Natural killer cell (primary cell): ENCODE data around the gene TMEM129. TPM values are rescaled to one million over a fixed set of nuclear protein-coding genes. Genes with fewer than 3 reads are reported as not detected.

ENCODE experiments used
- ATAC-seq, 3 donors: fragments of 150-1000 bp in 2 of 3; fragments of 200-7000 bp in 1 of 3; cut with Tn5 transposase; 1 replicate in 1 of 3; 2 replicates in 2 of 3; pipeline ENCODE4 v1.10.0; 2021; ENCODE audit warnings: mild to moderate bottlenecking in 2 of 3, moderate library complexity in 2 of 3
- DNase-seq, 2 donors: peaks; one replicate each; pipeline versions ENCODE4 v3.0.0 to v3.0.0-alpha.2; 2013 to 2021; ENCODE audit warnings: mixed read lengths in 1 of 2
- H3K27ac ChIP-seq: one replicate; pipeline ENCODE4 v1.5.1; 2013; ENCODE audit warnings: mild to moderate bottlenecking, low read length
- H3K27me3 ChIP-seq: one replicate; pipeline ENCODE4 v1.6.1; 2013; ENCODE audit warnings: low read length; ENCODE audit not compliant: control insufficient read depth, insufficient read depth
- H3K36me3 ChIP-seq: one replicate; pipeline ENCODE4 v1.6.1; 2013; ENCODE audit warnings: low read length; ENCODE audit not compliant: control insufficient read depth, insufficient read depth
- H3K4me1 ChIP-seq: one replicate; pipeline ENCODE4 v1.6.1; 2013; ENCODE audit warnings: low read length; ENCODE audit not compliant: control insufficient read depth, insufficient read depth
- H3K4me3 ChIP-seq: one replicate; pipeline ENCODE4 v1.5.1; 2013; ENCODE audit warnings: low read length
- H3K9me3 ChIP-seq: one replicate; pipeline ENCODE4 v1.6.1; 2013; ENCODE audit warnings: low read length; ENCODE audit not compliant: control insufficient read depth, insufficient read depth
- H3K27ac Mint-ChIP-seq, 2 donors: one replicate each; pipeline ENCODE4 v1.8.0; 2022; ENCODE audit warnings: mild to moderate bottlenecking in 2 of 2, mixed read lengths in 2 of 2, moderate library complexity in 1 of 2
- H3K27me3 Mint-ChIP-seq, 2 donors: one replicate each; pipeline ENCODE4 v1.8.0; 2022; ENCODE audit warnings: low read depth in 2 of 2, mixed read lengths in 2 of 2
- H3K36me3 Mint-ChIP-seq: one replicate; pipeline ENCODE4 v1.8.0; 2022; ENCODE audit warnings: mixed read lengths
- H3K4me1 Mint-ChIP-seq, 2 donors: one replicate each; pipeline ENCODE4 v1.8.0; 2022; ENCODE audit warnings: mixed read lengths in 2 of 2
- H3K4me3 Mint-ChIP-seq: one replicate; pipeline ENCODE4 v1.8.0; 2022; ENCODE audit warnings: mild to moderate bottlenecking, moderate library complexity, mixed read lengths
- H3K9me3 Mint-ChIP-seq, 2 donors: one replicate each; pipeline ENCODE4 v1.8.0; 2022; ENCODE audit warnings: mixed read lengths in 2 of 2
- CTCF ChIP-seq: fragments of 200-600 bp; IDR thresholded peaks from one replicate; pipeline ENCODE4 v1.8.0; 2022; ENCODE audit warnings: antibody characterized with exemption
- WGBS: methylation state at CpG from one replicate; pipeline ENCODE4 v1.1.7; 2013; ENCODE audit warnings: missing lambda C conversion rate; ENCODE audit not compliant: insufficient coverage; 5-methylcytosine and 5-hydroxymethylcytosine counted together
- intact Hi-C: fragments of 100-400 bp; cut with micrococcal nuclease; formaldehyde crosslinking; loops from one replicate; pipeline ENCODE4 v1.14.2; 2022
- total RNA-seq, 4 donors: library from RNA; stranded (reverse); fragments of 120-200 nt in 1 of 4; gene quantifications; one replicate each; pipeline versions ENCODE4 v1.2.3 to v1.2.4, GENCODE V29; 2013 to 2022

Gene TMEM129
- total RNA-seq, 3 donors from 2014 or later (not counting 1 experiment from before 2014, with no cell fraction given): 18.2 to 26.9 (median 20.8) TPM

- no peaks in the 10 kb centered on the region for H3K27me3 ChIP-seq
- H3K27me3 Mint-ChIP-seq: no peaks in the 10 kb centered on the region
- H3K36me3 Mint-ChIP-seq: no peaks in the 10 kb centered on the region
- H3K4me3 Mint-ChIP-seq: peak overlapping the region; percentile 87
- H3K4me1 Mint-ChIP-seq: peaks cover 30 to 45% of the 10 kb centered on the region in 2 donors
- H3K36me3 ChIP-seq: peaks cover 16% of the 10 kb centered on the region
- intact Hi-C loops: loop anchor here (1.0 to 5.0 kb wide), 3 partner anchors 10 to 135 kb away; partner anchors contain the start of genes FAM53A, LETM1 and SLBP
- H3K27ac ChIP-seq: peak overlapping the region; percentile 71
- no peaks in the 10 kb centered on the region for H3K9me3 ChIP-seq
- H3K9me3 Mint-ChIP-seq: no peaks in the 10 kb centered on the region
- ATAC-seq: no peak
- no peak for DNase-seq
- H3K4me3 ChIP-seq: no peak overlapping the region
- no peak for TF ChIP-seq CTCF
- H3K27ac Mint-ChIP-seq: peak overlapping the region; percentile 92 to 93
- WGBS: 3% methylated on average over 61 of the region's 61 CpGs
- H3K4me1 ChIP-seq: peaks cover 65% of the 10 kb centered on the region
Measured at GRCh38 chr4:1721666-1722550, 785 bp upstream of the TMEM129 start.

- peak overlapping the region; percentile 76 for H3K27ac ChIP-seq
- DNase-seq: peak; percentile 51 to 66
- intact Hi-C loops: loop anchor here (5.0 kb wide), 2 partner anchors 38 to 137 kb away; partner anchors contain the start of genes FAM53A and LETM1
- TF ChIP-seq CTCF: no peak
- H3K27me3 ChIP-seq: no peaks in the 10 kb centered on the region
- WGBS: 1% methylated on average over 79 of the region's 79 CpGs
- peak overlapping the region; percentile 80 to 93 for H3K27ac Mint-ChIP-seq
- H3K36me3 Mint-ChIP-seq: no peaks in the 10 kb centered on the region
- H3K9me3 ChIP-seq: no peaks in the 10 kb centered on the region
- H3K9me3 Mint-ChIP-seq: no peaks in the 10 kb centered on the region
- no peaks in the 10 kb centered on the region for H3K27me3 Mint-ChIP-seq
- peak overlapping the region; percentile 89 for H3K4me3 Mint-ChIP-seq
- H3K36me3 ChIP-seq: peaks cover 17% of the 10 kb centered on the region
- peaks cover 23 to 43% of the 10 kb centered on the region in 2 donors for H3K4me1 Mint-ChIP-seq
- H3K4me1 ChIP-seq: peaks cover 60% of the 10 kb centered on the region
- ATAC-seq: peak; percentile 24 to 38 (median 27)
- peak overlapping the region; percentile 50 for H3K4me3 ChIP-seq
Measured at GRCh38 chr4:1720163-1720983, 750 bp downstream of the TMEM129 start.

- Histone ChIP-seq H3K27ac (no peak overlapping the region), H3K9me3 (no peaks in the 10 kb centered on the region), H3K36me3 (peaks cover 16% of the 10 kb centered on the region), H3K27me3 (no peaks in the 10 kb centered on the region), H3K4me3 (no peak overlapping the region), H3K4me1 (peaks cover 62% of the 10 kb centered on the region)
- no peak for DNase-seq
- 91% methylated on average over 31 of the region's 31 CpGs for WGBS
- no peak for TF ChIP-seq CTCF
- Mint-ChIP-seq H3K27me3 (no peaks in the 10 kb centered on the region), H3K4me3 (peak overlapping the region; percentile 47), H3K9me3 (no peaks in the 10 kb centered on the region), H3K36me3 (no peaks in the 10 kb centered on the region), H3K4me1 (peaks cover 15 to 50% of the 10 kb centered on the region in 2 donors), H3K27ac (peak overlapping the region; percentile 20 to 53)
- intact Hi-C loops: no loop called here
- ATAC-seq: no peak
Measured at GRCh38 chr4:1718095-1718850, 2.9 kb downstream of the TMEM129 start.
